ENCODE results near the gene CCR4.

- no peak for TF ChIP-seq CTCF (conservative IDR thresholded peaks at IDR 0.05 in 1 of 2, IDR thresholded peaks at IDR 0.05 in 1 of 2; ENCODE audit: extremely low read depth in 1 of 2, insufficient read depth in 1 of 2, low read depth in 1 of 2, low read length in 2 of 2)
- TF ChIP-seq EZH2 (IDR thresholded peaks at IDR 0.05; ENCODE audit: borderline replicate concordance, low read length): no peak
Observed at GRCh38 chr3:32996048-32996754, 44.8 kb downstream of the CCR4 start.

All from mammary epithelial cell (primary cell).